Lung (tissue), 12 donors: ENCODE results near the gene TNC. TPM values are rescaled to one million over a fixed set of nuclear protein-coding genes. Genes with fewer than 3 reads are reported as not detected.

Experiments used
- ATAC-seq: fragments of 200-7000 bp; cut with Tn5 transposase; one replicate; pipeline ENCODE4 v1.9.1; 2020; ENCODE audit warnings: moderate number of reproducible peaks; ENCODE audit not compliant: insufficient read depth, low FRiP score
- DNase-seq, 3 donors: peaks; one replicate each; pipeline ENCODE4 v3.0.0-alpha.2; 2013 to 2017
- H3K27ac ChIP-seq, 2 donors: one replicate each; pipeline ENCODE4 v1.5.1; 2013; ENCODE audit warnings: mild to moderate bottlenecking in 2 of 2, moderate library complexity in 2 of 2, control low read depth in 1 of 2, inconsistent platforms in 1 of 2, low read depth in 1 of 2, low read length in 1 of 2
- H3K27me3 ChIP-seq, 3 donors: one replicate each; pipeline ENCODE4 v1.5.1; 2013; ENCODE audit warnings: low read length in 2 of 3; ENCODE audit not compliant: control insufficient read depth in 3 of 3, insufficient read depth in 3 of 3
- H3K36me3 ChIP-seq, 4 donors: one replicate each; pipeline ENCODE4 v1.5.1; 2013; ENCODE audit warnings: low read length in 4 of 4, mild to moderate bottlenecking in 1 of 4, moderate library complexity in 1 of 4; ENCODE audit not compliant: control insufficient read depth in 4 of 4, insufficient read depth in 4 of 4
- H3K4me1 ChIP-seq, 5 donors: one replicate each; pipeline ENCODE4 v1.5.1; 2013; ENCODE audit warnings: low read length in 5 of 5, mild to moderate bottlenecking in 2 of 5, moderate library complexity in 1 of 5; ENCODE audit not compliant: control insufficient read depth in 5 of 5, insufficient read depth in 5 of 5
- H3K4me3 ChIP-seq: one replicate; pipeline ENCODE4 v1.5.1; 2013; ENCODE audit warnings: mild to moderate bottlenecking, control low read depth, moderate library complexity
- H3K9ac ChIP-seq, 2 donors: one replicate each; pipeline ENCODE4 v1.5.1; 2013; ENCODE audit warnings: low read length in 2 of 2, control low read depth in 1 of 2; ENCODE audit not compliant: insufficient read depth in 1 of 2
- H3K9me3 ChIP-seq, 4 donors: one replicate each; pipeline ENCODE4 v1.5.1; 2013; ENCODE audit warnings: low read length in 3 of 4, mild to moderate bottlenecking in 1 of 4, moderate library complexity in 1 of 4; ENCODE audit not compliant: control insufficient read depth in 4 of 4, insufficient read depth in 3 of 4
- WGBS, 2 donors: extraction: QIAGEN DNeasy Blood & Tissue Kit; methylation state at CpG; one replicate each; pipeline ENCODE4 v1.1.7; 2013; 5-methylcytosine and 5-hydroxymethylcytosine counted together
- polyA plus RNA-seq, 2 donors: library from polyadenylated mRNA; stranded (reverse); fragments of 200-250 nt; gene quantifications; one replicate each; pipeline ENCODE4 v1.2.1, GENCODE V29; 2013
- total RNA-seq, 2 donors: library from RNA; depleted of rRNA in 1 of 2; stranded (reverse); fragments of >200 nt in 1 of 2; gene quantifications; one replicate each; pipeline ENCODE4 v1.2.1, GENCODE V29; 2014 to 2021
- TF ChIP-seq, protein P1 (sequence below): IDR thresholded peaks from 2 replicates; pipeline ENCODE4 v1.5.1; 2012; ENCODE audit warnings: mild to moderate bottlenecking; ENCODE audit errors: control extremely low read depth, extremely low read depth
- donor health status: control.
- donor health status: control.
- donor health status: Bipolar disorder and iron deficiency.
- donor health status: healthy.
- donor health status: DM: yes; HTN: yes; CAD: no.

Gene TNC
- total and polyA plus RNA-seq, 4 donors, result 3.9 to 242 (median 80.5) TPM

GRCh38 chr9:115086461-115086860 is 31.5 kb downstream of the TNC start:
- DNase-seq (no peak), ATAC-seq (no peak)
- Histone ChIP-seq H3K9me3 (no peaks in the 10 kb centered on the region), H3K4me1 (no peaks in the 10 kb centered on the region), H3K27me3 (no peaks in the 10 kb centered on the region), H3K27ac (no peak overlapping the region), H3K9ac (no peak overlapping the region), H3K36me3 (peaks cover 0 to 13% (median 5%) of the 10 kb centered on the region in 4 donors), H3K4me3 (no peak overlapping the region)
- TF ChIP-seq, protein P1, sequence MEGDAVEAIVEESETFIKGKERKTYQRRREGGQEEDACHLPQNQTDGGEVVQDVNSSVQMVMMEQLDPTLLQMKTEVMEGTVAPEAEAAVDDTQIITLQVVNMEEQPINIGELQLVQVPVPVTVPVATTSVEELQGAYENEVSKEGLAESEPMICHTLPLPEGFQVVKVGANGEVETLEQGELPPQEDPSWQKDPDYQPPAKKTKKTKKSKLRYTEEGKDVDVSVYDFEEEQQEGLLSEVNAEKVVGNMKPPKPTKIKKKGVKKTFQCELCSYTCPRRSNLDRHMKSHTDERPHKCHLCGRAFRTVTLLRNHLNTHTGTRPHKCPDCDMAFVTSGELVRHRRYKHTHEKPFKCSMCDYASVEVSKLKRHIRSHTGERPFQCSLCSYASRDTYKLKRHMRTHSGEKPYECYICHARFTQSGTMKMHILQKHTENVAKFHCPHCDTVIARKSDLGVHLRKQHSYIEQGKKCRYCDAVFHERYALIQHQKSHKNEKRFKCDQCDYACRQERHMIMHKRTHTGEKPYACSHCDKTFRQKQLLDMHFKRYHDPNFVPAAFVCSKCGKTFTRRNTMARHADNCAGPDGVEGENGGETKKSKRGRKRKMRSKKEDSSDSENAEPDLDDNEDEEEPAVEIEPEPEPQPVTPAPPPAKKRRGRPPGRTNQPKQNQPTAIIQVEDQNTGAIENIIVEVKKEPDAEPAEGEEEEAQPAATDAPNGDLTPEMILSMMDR, result no peak
- WGBS, 2 donors, result 96 to 97% methylated on average over 19 of the region's 19 CpGs

DNA sequence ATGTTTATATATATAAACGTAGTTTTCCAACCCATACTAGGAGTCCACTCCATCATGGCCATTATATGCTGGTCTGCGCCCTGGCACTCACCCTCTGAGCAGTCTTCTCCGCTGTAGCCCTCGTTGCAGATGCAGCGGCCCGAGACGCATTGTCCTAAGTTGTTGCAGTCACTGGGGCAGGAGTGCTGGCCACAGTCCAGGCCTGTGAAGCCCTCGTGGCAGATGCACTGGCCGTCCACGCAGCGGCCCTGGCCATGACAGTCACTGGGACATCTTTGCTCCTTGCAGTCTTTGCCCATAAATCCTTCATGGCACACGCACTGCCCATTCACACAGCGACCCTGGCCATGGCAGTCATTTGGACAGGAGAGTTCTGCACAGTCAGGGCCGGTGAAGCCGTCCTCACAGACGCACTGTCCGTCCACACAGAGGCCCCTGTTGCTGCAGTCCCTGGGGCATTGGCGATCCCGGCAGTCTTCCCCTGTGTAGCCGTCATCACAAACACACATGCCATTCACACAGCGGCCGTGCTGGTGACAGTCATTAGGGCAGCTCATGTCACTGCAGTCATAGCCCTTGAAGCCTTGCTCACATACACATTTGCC is 32.1 kb downstream of the TNC start:
- Histone ChIP-seq H3K9ac (no peak overlapping the region), H3K27ac (no peak overlapping the region), H3K4me1 (no peaks in the 10 kb centered on the region), H3K27me3 (no peaks in the 10 kb centered on the region), H3K4me3 (no peak overlapping the region), H3K9me3 (no peaks in the 10 kb centered on the region), H3K36me3 (peaks cover 0 to 13% (median 5%) of the 10 kb centered on the region in 4 donors)
- TF ChIP-seq, protein P1, result no peak
- ATAC-seq (no peak), DNase-seq (no peak)
- WGBS, 2 donors, result 93 to 94% methylated on average over 22 of the region's 22 CpGs

DNA sequence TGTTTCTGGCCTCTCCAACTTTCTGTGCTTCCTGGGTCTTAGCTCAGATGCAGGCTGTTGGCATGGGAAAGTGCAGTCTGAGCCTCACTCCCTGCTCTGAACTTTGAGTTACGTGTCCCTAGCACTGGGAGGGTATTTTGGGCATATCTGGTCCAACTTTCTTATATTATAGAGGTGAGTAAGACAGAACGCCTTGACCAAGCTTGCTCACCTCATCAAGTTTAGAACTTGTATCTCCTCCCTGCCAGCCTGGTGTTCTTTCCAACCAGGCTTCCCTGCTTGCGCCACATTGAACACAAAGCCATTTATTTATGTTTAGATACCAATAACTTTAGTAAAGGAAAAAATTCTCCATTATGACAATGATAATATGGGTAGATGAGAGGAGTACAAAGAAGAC is 33.2 kb downstream of the TNC start:
- no peak overlapping the region for H3K4me3 ChIP-seq
- H3K9ac ChIP-seq, result no peak overlapping the region
- no peaks in the 10 kb centered on the region for H3K27me3 ChIP-seq
- DNase-seq (no peak), ATAC-seq (no peak)
- no peaks in the 10 kb centered on the region for H3K9me3 ChIP-seq
- H3K4me1 ChIP-seq, result peaks cover 0 to 5% (median 0%) of the 10 kb centered on the region in 5 donors
- H3K36me3 ChIP-seq, result peaks cover 0 to 13% (median 5%) of the 10 kb centered on the region in 4 donors
- 89 to 94% methylated on average over 3 of the region's 3 CpGs for WGBS, 2 donors
- H3K27ac ChIP-seq, result no peak overlapping the region
- TF ChIP-seq, protein P1, result no peak

DNA sequence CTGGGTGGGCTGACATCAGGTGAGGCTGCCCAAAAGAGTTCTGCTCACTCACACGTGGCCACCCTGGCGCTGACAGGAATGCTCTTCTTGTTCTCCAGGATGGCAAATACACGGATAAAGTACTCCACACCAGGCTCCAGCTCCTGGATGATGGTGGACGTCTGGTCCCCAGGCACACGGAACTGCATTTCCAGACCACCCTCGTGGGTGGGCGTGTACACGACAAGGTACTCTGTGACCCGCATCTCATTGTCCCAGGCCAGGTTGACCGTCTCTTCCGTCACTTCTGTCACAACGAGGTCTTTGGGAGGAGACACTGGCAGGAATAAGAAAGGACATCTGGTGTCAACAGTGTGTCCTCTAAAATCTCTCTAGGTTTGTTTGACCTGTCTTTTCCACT is 33.8 kb downstream of the TNC start:
- ATAC-seq (no peak), DNase-seq (no peak)
- TF ChIP-seq, protein P1, result no peak
- no peaks in the 10 kb centered on the region for H3K9me3 ChIP-seq
- no peaks in the 10 kb centered on the region for H3K27me3 ChIP-seq
- H3K27ac ChIP-seq, result no peak overlapping the region
- H3K4me1 ChIP-seq, result peaks cover 0 to 9% (median 0%) of the 10 kb centered on the region in 5 donors
- H3K36me3 ChIP-seq, result peaks cover 0 to 13% (median 5%) of the 10 kb centered on the region in 4 donors
- H3K9ac ChIP-seq, result no peak overlapping the region
- 91 to 94% methylated on average over 12 of the region's 12 CpGs for WGBS, 2 donors
- no peak overlapping the region for H3K4me3 ChIP-seq
